Measurements from ENCODE around the gene CD2. TPM values are rescaled to one million over a fixed set of nuclear protein-coding genes. Genes with fewer than 3 reads are reported as not detected.
A peak's percentile ranks its signal among the peaks of the same experiment; 100 is the strongest.

The CD2 gene
- total RNA-seq, 4 donors from 2014 or later = 9.6 to 36.3 (median 20.9) TPM

GRCh38 chr1:116805398-116805797 lies 51.2 kb downstream of the CD2 start:
- Histone ChIP-seq H3K27ac (peak overlapping the region in 1 of 4 donors; percentile 69), H3K9me3 (no peaks in the 10 kb centered on the region), H3K4me3 (no peak overlapping the region), H3K27me3 (no peaks in the 10 kb centered on the region), H3K36me3 (no peaks in the 10 kb centered on the region), H3K4me1 (no peaks in the 10 kb centered on the region)
- TF ChIP-seq CTCF (IDR thresholded peaks at IDR 0.05) = no peak
- TF ChIP-seq POLR2A (IDR thresholded peaks at IDR 0.05) = no peak
- DNase-seq = no peak

- DNase-seq = no peak
- Histone ChIP-seq H3K36me3 (no peaks in the 10 kb centered on the region), H3K27ac (peak overlapping the region; percentile 62 to 74 (median 68)), H3K27me3 (no peaks in the 10 kb centered on the region), H3K4me3 (no peak overlapping the region), H3K9me3 (no peaks in the 10 kb centered on the region), H3K4me1 (no peaks in the 10 kb centered on the region)
- TF ChIP-seq POLR2A (IDR thresholded peaks at IDR 0.05) (no peak), CTCF (IDR thresholded peaks at IDR 0.05) (no peak)
These were observed 52.0 kb downstream of the CD2 start for GRCh38 chr1:116806245-116806644.

- H3K27ac ChIP-seq = peak overlapping the region; percentile 62 to 74 (median 68)
- H3K4me1 ChIP-seq = no peaks in the 10 kb centered on the region
- no peak for DNase-seq
- no peaks in the 10 kb centered on the region for H3K36me3 ChIP-seq
- no peaks in the 10 kb centered on the region for H3K27me3 ChIP-seq
- H3K9me3 ChIP-seq = no peaks in the 10 kb centered on the region
- H3K4me3 ChIP-seq = no peak overlapping the region
- TF ChIP-seq POLR2A (IDR thresholded peaks at IDR 0.05) (no peak), CTCF (IDR thresholded peaks at IDR 0.05) (no peak)
These were observed 52.4 kb downstream of the CD2 start for GRCh38 chr1:116806671-116807070.

DNA sequence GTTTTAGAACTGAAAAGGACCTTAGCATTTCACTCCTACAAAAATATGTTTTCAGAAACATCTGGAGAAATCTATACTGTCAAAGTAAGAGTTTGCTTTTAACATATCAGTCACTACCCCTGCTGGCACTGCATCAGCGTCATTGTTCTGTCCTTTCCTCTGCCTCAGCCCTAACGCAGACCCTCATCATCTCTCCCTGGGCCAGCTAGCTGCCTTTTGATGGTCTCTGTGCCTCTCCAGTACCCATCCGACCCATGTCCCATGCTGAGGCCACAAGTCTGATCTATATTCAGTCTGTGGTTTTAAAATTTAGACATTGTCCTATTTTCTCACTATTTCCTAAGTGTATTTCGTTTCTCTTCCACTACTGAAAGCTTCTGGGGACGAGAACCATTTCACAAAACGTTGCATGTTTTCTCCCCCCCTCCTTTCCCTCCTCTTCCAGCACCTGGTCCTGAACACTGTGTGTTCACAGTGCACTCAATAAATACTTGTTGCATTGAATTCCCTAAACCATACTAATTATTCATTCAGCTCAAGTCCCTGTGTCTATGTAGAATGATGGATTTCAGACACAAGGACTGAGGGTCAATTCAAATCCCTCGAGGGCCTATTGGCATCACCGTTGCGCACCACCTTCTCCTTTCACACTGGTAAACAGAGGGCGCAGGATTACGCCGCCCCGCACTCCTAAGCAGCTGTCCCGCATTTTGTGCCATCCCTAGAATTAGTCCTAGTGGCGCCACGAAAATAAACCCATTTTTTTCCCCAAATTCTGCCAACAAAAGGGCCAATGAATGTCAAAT lies 53.4 kb downstream of the CD2 start:
- Histone ChIP-seq H3K36me3 (no peaks in the 10 kb centered on the region), H3K4me3 (no peak overlapping the region), H3K4me1 (no peaks in the 10 kb centered on the region), H3K9me3 (peaks cover 0 to 2% (median 0%) of the 10 kb centered on the region in 4 donors), H3K27me3 (no peaks in the 10 kb centered on the region), H3K27ac (peak overlapping the region; percentile 62 to 74 (median 68))
- DNase-seq = no peak
- no peak for TF ChIP-seq CTCF (IDR thresholded peaks at IDR 0.05)
- no peak for TF ChIP-seq POLR2A (IDR thresholded peaks at IDR 0.05)

DNA sequence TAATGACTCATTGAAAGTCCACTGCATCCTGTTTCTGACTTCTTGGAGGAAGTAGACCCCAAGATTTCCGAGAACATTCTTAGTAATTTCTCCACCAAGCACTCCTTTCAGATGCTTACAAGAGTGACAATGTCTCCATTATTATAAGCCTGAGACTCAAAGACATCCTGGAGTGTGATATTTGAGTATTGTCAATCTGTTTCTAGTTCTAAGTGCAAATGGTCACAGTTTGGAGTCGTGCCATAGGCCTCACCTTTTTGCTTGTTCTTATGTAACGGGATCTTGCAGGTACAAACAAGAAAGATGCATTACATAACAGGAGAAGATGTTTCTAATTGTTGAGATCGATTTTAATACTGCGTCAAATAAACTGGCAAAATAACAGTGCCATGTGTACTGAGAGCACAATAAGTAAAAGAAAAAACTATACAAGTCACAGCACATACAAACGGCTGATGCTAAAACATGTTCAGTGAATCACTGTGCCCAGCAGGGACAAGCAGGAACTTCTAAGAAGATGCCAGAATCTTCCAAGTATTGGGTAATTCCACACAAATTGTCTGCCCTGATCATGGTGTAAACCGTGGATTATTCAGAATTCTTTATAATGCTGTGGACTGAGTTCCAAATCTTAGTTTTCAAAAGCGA lies 54.1 kb downstream of the CD2 start:
- Histone ChIP-seq H3K27me3 (no peaks in the 10 kb centered on the region), H3K9me3 (peaks cover 0 to 4% (median 0%) of the 10 kb centered on the region in 4 donors), H3K4me1 (no peaks in the 10 kb centered on the region), H3K4me3 (no peak overlapping the region), H3K36me3 (no peaks in the 10 kb centered on the region), H3K27ac (peak overlapping the region; percentile 62 to 74 (median 68))
- no peak for DNase-seq
- no peak for TF ChIP-seq POLR2A (IDR thresholded peaks at IDR 0.05)
- no peak for TF ChIP-seq CTCF (IDR thresholded peaks at IDR 0.05)
